Left lung (tissue), 10 donors: ENCODE measurements around the gene JAZF1. TPM values are rescaled to one million over a fixed set of nuclear protein-coding genes. Genes with fewer than 3 reads are reported as not detected.

Source experiments
- ATAC-seq: fragments of 200-7000 bp; cut with Tn5 transposase; one replicate; pipeline ENCODE4 v1.9.1; 2020; ENCODE audit warnings: moderate library complexity
- DNase-seq, 4 donors: peaks; one replicate each; pipeline ENCODE4 v3.0.0-alpha.2; 2013 to 2020
- H3K27ac ChIP-seq, 2 donors: fragments of 200-600 bp; sonication (generic) in 1 of 2; one replicate each; pipeline versions ENCODE4 v1.5.0 to v1.8.0; 2020 to 2021
- H3K27me3 ChIP-seq, 2 donors: fragments of 200-600 bp; sonication (generic) in 1 of 2; one replicate each; pipeline versions ENCODE4 v1.5.0 to v1.8.0; 2020 to 2021
- H3K36me3 ChIP-seq, 2 donors: fragments of 200-600 bp; sonication (generic) in 1 of 2; one replicate each; pipeline versions ENCODE4 v1.5.0 to v1.8.0; 2020 to 2021
- H3K4me1 ChIP-seq, 2 donors: fragments of 200-600 bp; one replicate each; pipeline ENCODE4 v1.8.0; 2021
- H3K4me3 ChIP-seq, 2 donors: fragments of 200-600 bp; sonication (generic) in 1 of 2; one replicate each; pipeline versions ENCODE4 v1.5.0 to v1.8.0; 2020 to 2021; ENCODE audit warnings: mild to moderate bottlenecking in 1 of 2
- H3K9me3 ChIP-seq, 2 donors: fragments of 200-600 bp; sonication (generic) in 1 of 2; one replicate each; pipeline versions ENCODE4 v1.5.0 to v1.8.0; 2020 to 2021
- intact Hi-C, 2 donors: fragments of 100-400 bp; cut with DNase I; formaldehyde crosslinking; loops; one replicate each; pipeline versions ENCODE4 v1.11.2 to v1.14.2; 2022
- polyA plus RNA-seq, 6 donors: library from polyadenylated mRNA; unstranded; fragments of 120-200 nt; gene quantifications; one replicate each; pipeline ENCODE4 v1.2.1, GENCODE V29; 2013; ENCODE audit not compliant: insufficient read length in 6 of 6
- total RNA-seq, 2 donors: library from RNA; stranded (reverse); fragmentation: NEBNext Ultra II Directional; extraction: Animal tissue kit (Norgen Biotek cat#: 25700); gene quantifications; one replicate each; pipeline ENCODE4 v1.2.1, GENCODE V29; 2021
- TF ChIP-seq, protein P1 (sequence below), 2 donors: fragments of 200-600 bp; sonication (generic) in 1 of 2; IDR thresholded peaks; one replicate each; pipeline versions ENCODE4 v1.5.0 to v1.8.0; 2021; ENCODE audit warnings: antibody characterized with exemption in 2 of 2
- donor health status: DM: no; HTN: yes; CAD: no.
- donor health status: DM: no; HTN: no; CAD: no.

The JAZF1 gene
- total and polyA plus RNA-seq, 8 donors, result 11.1 to 18.2 (median 13.8) TPM

DNA sequence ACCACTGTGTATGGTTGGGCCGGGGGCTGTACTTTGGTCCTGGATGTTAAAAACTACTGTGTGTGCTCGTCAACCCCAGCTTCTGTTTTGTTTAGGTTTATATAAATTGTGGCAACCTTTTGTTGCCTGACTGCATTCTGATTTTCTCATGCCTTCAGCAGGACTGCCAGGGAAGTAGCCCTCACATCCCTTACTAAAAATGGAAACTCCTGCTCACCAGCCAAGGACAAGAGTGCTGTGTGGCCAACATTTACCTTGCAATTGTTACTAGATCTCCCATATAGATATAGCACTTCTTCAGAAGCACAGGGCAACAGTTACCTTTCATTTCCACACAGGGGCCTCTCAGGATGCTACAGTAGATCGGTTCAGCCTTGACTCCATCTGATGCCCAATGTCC is 266.2 kb downstream of the JAZF1 start:
- H3K36me3 ChIP-seq, result no peaks in the 10 kb centered on the region
- H3K27ac ChIP-seq, result no peak overlapping the region
- peaks cover 0 to 3% of the 10 kb centered on the region in 2 donors for H3K4me1 ChIP-seq
- no peaks in the 10 kb centered on the region for H3K27me3 ChIP-seq
- no peak overlapping the region for H3K4me3 ChIP-seq
- no peak for DNase-seq
- no peak for ATAC-seq
- TF ChIP-seq, protein P1, sequence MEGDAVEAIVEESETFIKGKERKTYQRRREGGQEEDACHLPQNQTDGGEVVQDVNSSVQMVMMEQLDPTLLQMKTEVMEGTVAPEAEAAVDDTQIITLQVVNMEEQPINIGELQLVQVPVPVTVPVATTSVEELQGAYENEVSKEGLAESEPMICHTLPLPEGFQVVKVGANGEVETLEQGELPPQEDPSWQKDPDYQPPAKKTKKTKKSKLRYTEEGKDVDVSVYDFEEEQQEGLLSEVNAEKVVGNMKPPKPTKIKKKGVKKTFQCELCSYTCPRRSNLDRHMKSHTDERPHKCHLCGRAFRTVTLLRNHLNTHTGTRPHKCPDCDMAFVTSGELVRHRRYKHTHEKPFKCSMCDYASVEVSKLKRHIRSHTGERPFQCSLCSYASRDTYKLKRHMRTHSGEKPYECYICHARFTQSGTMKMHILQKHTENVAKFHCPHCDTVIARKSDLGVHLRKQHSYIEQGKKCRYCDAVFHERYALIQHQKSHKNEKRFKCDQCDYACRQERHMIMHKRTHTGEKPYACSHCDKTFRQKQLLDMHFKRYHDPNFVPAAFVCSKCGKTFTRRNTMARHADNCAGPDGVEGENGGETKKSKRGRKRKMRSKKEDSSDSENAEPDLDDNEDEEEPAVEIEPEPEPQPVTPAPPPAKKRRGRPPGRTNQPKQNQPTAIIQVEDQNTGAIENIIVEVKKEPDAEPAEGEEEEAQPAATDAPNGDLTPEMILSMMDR (IDR thresholded peaks at IDR 0.05), result no peak
- H3K9me3 ChIP-seq, result no peaks in the 10 kb centered on the region
- intact Hi-C loops, result no loop called here

DNA sequence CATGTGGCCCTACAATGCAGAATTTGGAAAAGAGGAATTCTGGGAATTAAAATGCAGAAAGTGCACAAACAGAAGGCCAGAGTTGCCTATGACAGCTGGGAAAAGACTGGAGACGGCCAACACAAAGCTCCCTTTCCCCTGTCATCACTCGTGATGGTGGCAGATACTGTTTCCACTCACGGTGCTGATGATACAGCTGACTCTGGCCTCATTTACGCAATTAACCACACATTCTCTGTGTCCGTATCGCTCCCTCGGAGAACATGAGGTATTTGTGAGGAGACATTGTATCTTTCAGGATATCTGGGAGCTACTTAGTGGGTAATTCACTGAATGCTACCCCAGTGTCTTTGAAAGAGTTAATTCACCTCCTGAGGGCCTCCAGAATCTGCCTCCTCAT is 267.8 kb downstream of the JAZF1 start:
- no peak for DNase-seq
- H3K27me3 ChIP-seq, result no peaks in the 10 kb centered on the region
- no peaks in the 10 kb centered on the region for H3K9me3 ChIP-seq
- TF ChIP-seq, protein P1 (IDR thresholded peaks at IDR 0.05), result no peak
- ATAC-seq, result no peak
- peaks cover 0 to 3% of the 10 kb centered on the region in 2 donors for H3K4me1 ChIP-seq
- intact Hi-C loops, result no loop called here
- H3K4me3 ChIP-seq, result no peak overlapping the region
- H3K36me3 ChIP-seq, result no peaks in the 10 kb centered on the region
- H3K27ac ChIP-seq, result no peak overlapping the region

DNA sequence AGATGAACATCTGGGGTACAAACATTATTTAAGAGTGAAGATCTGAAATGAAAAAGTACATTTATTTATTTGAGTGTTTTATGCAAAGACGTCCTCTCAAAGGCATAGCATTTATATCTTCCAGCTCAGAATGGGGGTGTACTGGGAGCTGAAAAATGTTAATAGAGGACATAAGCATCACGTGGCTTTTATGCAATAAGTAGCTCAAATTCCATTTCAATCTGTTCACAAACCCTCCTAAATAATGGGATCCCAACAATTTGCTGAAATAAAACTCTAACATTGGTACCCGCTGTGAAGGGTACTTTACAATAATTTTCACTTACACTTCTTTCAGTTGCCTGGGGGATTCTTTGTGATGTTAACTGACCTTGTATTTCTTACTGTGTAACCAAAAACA is 268.7 kb downstream of the JAZF1 start:
- Histone ChIP-seq H3K4me1 (no peaks in the 10 kb centered on the region), H3K9me3 (no peaks in the 10 kb centered on the region), H3K27me3 (no peaks in the 10 kb centered on the region), H3K27ac (no peak overlapping the region), H3K4me3 (no peak overlapping the region), H3K36me3 (no peaks in the 10 kb centered on the region)
- ATAC-seq, result no peak
- intact Hi-C loops, result no loop called here
- DNase-seq, result no peak
- TF ChIP-seq, protein P1 (IDR thresholded peaks at IDR 0.05), result no peak

DNA sequence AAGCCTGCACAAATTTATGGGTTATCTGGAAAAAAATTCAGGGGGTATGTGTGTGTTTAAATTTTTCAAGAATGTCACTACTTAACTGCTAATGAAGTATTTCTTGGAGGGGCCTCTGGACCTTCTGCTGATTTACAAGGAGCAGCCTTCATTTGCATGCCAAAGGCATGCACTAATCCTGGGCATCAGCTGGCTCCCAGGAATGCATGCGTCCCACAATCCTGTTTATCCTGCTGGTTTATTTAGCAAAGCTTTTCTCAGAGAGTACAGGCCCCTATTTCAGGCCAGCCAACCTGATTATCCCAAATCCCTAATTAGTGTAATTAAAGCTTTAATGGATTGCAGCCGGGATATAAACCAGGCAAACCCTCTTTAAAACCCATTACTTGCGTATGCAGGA is 270.3 kb downstream of the JAZF1 start:
- H3K4me1 ChIP-seq, result no peaks in the 10 kb centered on the region
- H3K27ac ChIP-seq, result no peak overlapping the region
- intact Hi-C loops, result no loop called here
- H3K36me3 ChIP-seq, result no peaks in the 10 kb centered on the region
- TF ChIP-seq, protein P1 (IDR thresholded peaks at IDR 0.05), result no peak
- DNase-seq (no peak), ATAC-seq (no peak)
- no peaks in the 10 kb centered on the region for H3K27me3 ChIP-seq
- no peaks in the 10 kb centered on the region for H3K9me3 ChIP-seq
- H3K4me3 ChIP-seq, result no peak overlapping the region

DNA sequence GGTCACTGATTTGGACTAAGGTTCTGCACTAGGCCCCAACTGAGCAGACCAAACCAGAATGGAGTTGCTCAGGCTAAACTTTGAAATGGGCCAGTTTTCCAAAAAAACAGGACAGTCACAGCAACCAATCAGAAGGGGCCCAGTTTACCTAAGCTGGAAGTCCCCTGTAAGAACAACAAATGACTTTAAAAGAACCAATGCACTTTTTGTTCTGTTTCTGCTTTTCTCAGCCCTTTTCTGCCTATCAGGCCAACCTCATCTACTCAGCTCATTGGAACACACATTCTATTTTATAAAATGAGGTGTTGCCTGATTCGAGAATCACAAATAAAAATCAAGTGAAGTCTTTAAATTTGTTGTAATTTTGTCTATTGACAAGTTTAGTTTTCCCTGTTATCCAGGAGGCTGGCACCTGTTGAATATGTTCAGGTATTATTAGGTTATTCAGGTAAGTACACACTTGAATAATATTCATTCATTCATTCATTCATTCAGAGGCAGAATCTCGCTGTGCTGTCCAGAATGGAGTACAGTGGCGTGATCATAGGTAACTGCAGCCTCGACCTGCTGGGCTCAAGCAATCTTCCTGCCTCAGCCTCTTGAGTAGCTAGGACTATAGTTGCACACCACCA is 271.9 kb downstream of the JAZF1 start:
- Histone ChIP-seq H3K27ac (no peak overlapping the region), H3K9me3 (no peaks in the 10 kb centered on the region), H3K4me1 (no peaks in the 10 kb centered on the region), H3K36me3 (no peaks in the 10 kb centered on the region), H3K27me3 (no peaks in the 10 kb centered on the region), H3K4me3 (no peak overlapping the region)
- TF ChIP-seq, protein P1 (IDR thresholded peaks at IDR 0.05), result no peak
- no peak for ATAC-seq
- intact Hi-C loops, result no loop called here
- DNase-seq, result no peak
